ENCODE data around the gene CFAP97D2. TPM values are rescaled to one million over a fixed set of nuclear protein-coding genes. Genes with fewer than 3 reads are reported as not detected.

The CFAP97D2 gene
- total RNA-seq, 4 donors from 2014 or later = not detected

DNA sequence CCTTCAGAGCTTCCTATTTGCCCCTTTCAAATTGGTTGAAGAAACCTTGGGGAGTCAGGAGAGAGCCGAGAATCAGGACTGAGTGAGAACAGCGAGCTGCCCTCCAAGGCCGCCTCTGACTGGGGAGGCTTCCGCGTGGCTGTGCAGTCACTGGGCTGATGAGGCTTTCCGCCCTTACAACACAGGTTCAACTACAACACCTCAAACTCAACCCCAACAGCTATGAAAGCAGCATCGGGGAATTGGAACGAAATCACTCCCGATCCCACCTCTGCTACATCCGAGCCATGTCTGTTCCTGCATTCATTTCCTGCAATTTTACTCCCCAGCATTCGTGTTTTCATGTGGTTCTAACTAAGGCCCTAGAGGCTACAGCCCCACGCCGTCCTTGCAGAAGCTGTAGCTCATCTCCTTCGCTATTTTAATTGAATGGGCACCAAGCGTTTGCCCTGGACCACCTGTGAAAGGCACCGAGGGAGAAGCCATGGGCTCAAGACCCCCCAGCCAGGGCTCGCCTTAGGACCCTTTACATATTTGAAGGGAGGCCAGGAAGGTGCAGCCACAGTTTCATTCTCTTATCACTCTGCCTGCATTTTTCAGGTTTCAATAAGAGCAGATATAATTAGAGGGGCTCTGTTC, 34.3 kb upstream of the CFAP97D2 start:
- H3K36me3 ChIP-seq = no peaks in the 10 kb centered on the region
- DNase-seq (ENCODE audit: low spot score in 2 of 2) = peak in 1 of 2 donors; percentile 4
- TF ChIP-seq POLR2A (IDR thresholded peaks at IDR 0.05) (no peak), EP300 (IDR thresholded peaks at IDR 0.05) (no peak)
- TF ChIP-seq, protein P1, sequence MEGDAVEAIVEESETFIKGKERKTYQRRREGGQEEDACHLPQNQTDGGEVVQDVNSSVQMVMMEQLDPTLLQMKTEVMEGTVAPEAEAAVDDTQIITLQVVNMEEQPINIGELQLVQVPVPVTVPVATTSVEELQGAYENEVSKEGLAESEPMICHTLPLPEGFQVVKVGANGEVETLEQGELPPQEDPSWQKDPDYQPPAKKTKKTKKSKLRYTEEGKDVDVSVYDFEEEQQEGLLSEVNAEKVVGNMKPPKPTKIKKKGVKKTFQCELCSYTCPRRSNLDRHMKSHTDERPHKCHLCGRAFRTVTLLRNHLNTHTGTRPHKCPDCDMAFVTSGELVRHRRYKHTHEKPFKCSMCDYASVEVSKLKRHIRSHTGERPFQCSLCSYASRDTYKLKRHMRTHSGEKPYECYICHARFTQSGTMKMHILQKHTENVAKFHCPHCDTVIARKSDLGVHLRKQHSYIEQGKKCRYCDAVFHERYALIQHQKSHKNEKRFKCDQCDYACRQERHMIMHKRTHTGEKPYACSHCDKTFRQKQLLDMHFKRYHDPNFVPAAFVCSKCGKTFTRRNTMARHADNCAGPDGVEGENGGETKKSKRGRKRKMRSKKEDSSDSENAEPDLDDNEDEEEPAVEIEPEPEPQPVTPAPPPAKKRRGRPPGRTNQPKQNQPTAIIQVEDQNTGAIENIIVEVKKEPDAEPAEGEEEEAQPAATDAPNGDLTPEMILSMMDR (IDR thresholded peaks at IDR 0.05) = no peak
- H3K9me3 ChIP-seq = no peaks in the 10 kb centered on the region
- no peak overlapping the region for H3K4me3 ChIP-seq
- H3K4me1 ChIP-seq = peaks cover 0 to 20% (median 4%) of the 10 kb centered on the region in 4 donors
- no peak overlapping the region for H3K27ac ChIP-seq
- H3K27me3 ChIP-seq = no peaks in the 10 kb centered on the region
- WGBS, 2 donors = 88 to 91% methylated on average over 17 of the region's 17 CpGs

GRCh38 chr13:114145256-114145655, 33.8 kb upstream of the CFAP97D2 start:
- Histone ChIP-seq H3K27me3 (no peaks in the 10 kb centered on the region), H3K27ac (no peak overlapping the region), H3K9me3 (no peaks in the 10 kb centered on the region), H3K4me3 (no peak overlapping the region), H3K4me1 (peaks cover 0 to 20% (median 4%) of the 10 kb centered on the region in 4 donors), H3K36me3 (no peaks in the 10 kb centered on the region)
- WGBS, 2 donors = 66 to 67% methylated on average over 3 of the region's 3 CpGs
- no peak for DNase-seq (ENCODE audit: low spot score in 2 of 2)
- no peak for TF ChIP-seq POLR2A (IDR thresholded peaks at IDR 0.05)
- no peak for TF ChIP-seq EP300 (IDR thresholded peaks at IDR 0.05)
- TF ChIP-seq, protein P1 (IDR thresholded peaks at IDR 0.05) = no peak

- TF ChIP-seq EP300 (IDR thresholded peaks at IDR 0.05) (no peak), POLR2A (IDR thresholded peaks at IDR 0.05) (no peak)
- TF ChIP-seq, protein P1 (IDR thresholded peaks at IDR 0.05) = no peak
- Histone ChIP-seq H3K36me3 (no peaks in the 10 kb centered on the region), H3K27ac (no peak overlapping the region), H3K4me3 (no peak overlapping the region), H3K4me1 (peaks cover 0 to 20% (median 4%) of the 10 kb centered on the region in 4 donors), H3K27me3 (no peaks in the 10 kb centered on the region), H3K9me3 (no peaks in the 10 kb centered on the region)
- 93 to 97% methylated on average over 14 of the region's 14 CpGs for WGBS, 2 donors
- peak in 1 of 2 donors; percentile 7 for DNase-seq (ENCODE audit: low spot score in 2 of 2)
These were observed 33.3 kb upstream of the CFAP97D2 start for GRCh38 chr13:114145722-114146121.

- DNase-seq (ENCODE audit: low spot score in 2 of 2) = peak in 1 of 2 donors; percentile 9
- TF ChIP-seq, protein P1 (IDR thresholded peaks at IDR 0.05) = no peak
- TF ChIP-seq POLR2A (IDR thresholded peaks at IDR 0.05) (no peak), EP300 (IDR thresholded peaks at IDR 0.05) (no peak)
- Histone ChIP-seq H3K36me3 (no peaks in the 10 kb centered on the region), H3K4me3 (no peak overlapping the region), H3K27me3 (no peaks in the 10 kb centered on the region), H3K27ac (no peak overlapping the region), H3K9me3 (no peaks in the 10 kb centered on the region), H3K4me1 (peaks cover 0 to 20% (median 4%) of the 10 kb centered on the region in 4 donors)
- WGBS, 2 donors = 92% methylated on average over 14 of the region's 14 CpGs
These were observed 32.9 kb upstream of the CFAP97D2 start for GRCh38 chr13:114146173-114146572.

DNA sequence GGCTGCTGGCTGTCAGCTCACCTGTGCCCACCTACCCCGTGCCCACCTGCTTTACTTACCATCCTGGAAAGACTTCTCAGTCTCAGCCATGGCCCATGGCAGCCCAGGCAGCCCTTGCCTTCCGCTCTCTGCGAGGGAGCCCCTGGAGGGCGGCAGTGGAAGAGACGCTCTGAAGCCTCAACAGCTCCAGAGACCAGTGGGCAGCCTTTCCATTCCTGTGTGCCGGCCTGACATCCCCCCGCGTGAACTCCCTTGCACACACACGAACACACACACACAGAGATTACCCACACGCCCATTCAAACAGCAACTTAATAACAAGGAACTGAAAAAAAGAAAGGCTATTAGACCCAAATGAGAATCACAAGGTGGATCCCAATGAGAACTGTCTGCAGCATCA, 32.4 kb upstream of the CFAP97D2 start:
- WGBS, 2 donors = 45 to 68% methylated on average over 9 to 10 of the region's 10 CpGs
- TF ChIP-seq, protein P1 (IDR thresholded peaks at IDR 0.05) = no peak
- Histone ChIP-seq H3K9me3 (no peaks in the 10 kb centered on the region), H3K27ac (no peak overlapping the region), H3K36me3 (no peaks in the 10 kb centered on the region), H3K4me3 (no peak overlapping the region), H3K4me1 (peaks cover 0 to 20% (median 4%) of the 10 kb centered on the region in 4 donors), H3K27me3 (no peaks in the 10 kb centered on the region)
- no peak for DNase-seq (ENCODE audit: low spot score in 2 of 2)
